IMR-90 (cell line): ENCODE results near the gene RAB1A. TPM values are rescaled to one million over a fixed set of nuclear protein-coding genes. Genes with fewer than 3 reads are reported as not detected.

ENCODE experiments used
- ATAC-seq: fragments of 200-7000 bp; cut with Tn5 transposase; 2 replicates; pipeline ENCODE4 v1.9.1; 2020; ENCODE audit warnings: low read depth, mild to moderate bottlenecking, moderate library complexity
- BruUV-seq: library from RNA; stranded (reverse); fragments of 400-500 nt; replicated peaks from 2 replicates; lab custom pipeline; 2021; lab: Mats Ljungman, UMichigan
- CTCF ChIA-PET: fragments of 300-600 bp; formaldehyde crosslinking; extraction: SDS; loops from one replicate; lab custom pipeline; 2021; ENCODE audit warnings: antibody characterized with exemption; lab: Yijun Ruan, JAX
- POLR2A ChIA-PET: fragments of 300-600 bp; sonication (Branson Sonifier 250); formaldehyde crosslinking; loops from one replicate; lab custom pipeline; 2022; ENCODE audit warnings: antibody characterized with exemption; ENCODE audit not compliant: unreplicated experiment; lab: Charles Lee
- DNase-seq: peaks from one replicate; pipeline ENCODE4 v3.0.0; 2013
- H2AFZ ChIP-seq: replicated peaks from 2 replicates; pipeline ENCODE3; 2013; ENCODE audit warnings: low read length, mild to moderate bottlenecking; ENCODE audit not compliant: poor library complexity
- H2AK5ac ChIP-seq: 2 replicates; pipeline ENCODE4 v1.6.1; 2013; ENCODE audit warnings: low read depth, low read length, inconsistent platforms
- H2AK9ac ChIP-seq: replicated peaks from 2 replicates; pipeline ENCODE3; 2013; ENCODE audit warnings: mild to moderate bottlenecking, low read depth, low read length, moderate library complexity; ENCODE audit not compliant: poor library complexity
- H2BK120ac ChIP-seq: 2 replicates; pipeline ENCODE4 v1.6.1; 2013; ENCODE audit warnings: low read depth, low read length, inconsistent platforms
- H2BK15ac ChIP-seq: 3 replicates; pipeline ENCODE4 v1.6.1; 2013; ENCODE audit warnings: low read depth, low read length, inconsistent platforms
- H2BK20ac ChIP-seq: 2 replicates; pipeline ENCODE4 v1.6.1; 2013; ENCODE audit warnings: low read depth, mild to moderate bottlenecking, inconsistent platforms, low read length, moderate library complexity
- H2BK5ac ChIP-seq: 2 replicates; pipeline ENCODE4 v1.6.1; 2013; ENCODE audit warnings: mild to moderate bottlenecking, low read depth, low read length, inconsistent platforms; ENCODE audit not compliant: poor library complexity, severe bottlenecking
- H3K14ac ChIP-seq: replicated peaks from 2 replicates; pipeline ENCODE4 v1.6.1; 2013; ENCODE audit warnings: low read depth, low read length, inconsistent platforms
- H3K18ac ChIP-seq: 2 replicates; pipeline ENCODE4 v1.6.1; 2013; ENCODE audit warnings: low read depth, low read length, control low read depth
- H3K23ac ChIP-seq: 2 replicates; pipeline ENCODE4 v1.6.1; 2013; ENCODE audit warnings: low read depth, low read length, inconsistent platforms
- H3K27ac ChIP-seq: 2 replicates; pipeline ENCODE4 v1.5.1; 2013; ENCODE audit warnings: mild to moderate bottlenecking, control low read depth, low read length; ENCODE audit not compliant: insufficient read depth
- H3K27me3 ChIP-seq: 2 replicates; pipeline ENCODE4 v1.6.1; 2013; ENCODE audit warnings: low read length; ENCODE audit not compliant: control insufficient read depth, insufficient read depth
- H3K36me3 ChIP-seq: 2 replicates; pipeline ENCODE4 v1.6.1; 2013; ENCODE audit warnings: low read length, mixed read lengths; ENCODE audit not compliant: control insufficient read depth, insufficient read depth
- H3K4ac ChIP-seq: 2 replicates; pipeline ENCODE4 v1.6.1; 2013; ENCODE audit warnings: low read depth, low read length, inconsistent platforms
- H3K4me1 ChIP-seq: 2 replicates; pipeline ENCODE4 v1.6.1; 2013; ENCODE audit warnings: low read length, mixed read lengths; ENCODE audit not compliant: control insufficient read depth, insufficient read depth
- H3K4me2 ChIP-seq: 2 replicates; pipeline ENCODE4 v1.6.1; 2013; ENCODE audit warnings: low read depth, mild to moderate bottlenecking, control low read depth, low read length, moderate library complexity
- H3K4me3 ChIP-seq: 2 replicates; pipeline ENCODE4 v1.5.1; 2013; ENCODE audit warnings: low read depth, mild to moderate bottlenecking, control low read depth, low read length, moderate library complexity; ENCODE audit not compliant: insufficient read depth
- H3K56ac ChIP-seq: 2 replicates; pipeline ENCODE4 v1.6.1; 2013; ENCODE audit warnings: low read length, inconsistent platforms; ENCODE audit not compliant: insufficient read depth; ENCODE audit errors: extremely low read depth
- H3K79me1 ChIP-seq, 2 experiments: 2 replicates each; pipeline ENCODE4 v1.6.1; 2013; ENCODE audit warnings: low read length in 2 of 2, inconsistent platforms in 1 of 2, low read depth in 1 of 2
- H3K9ac ChIP-seq: 2 replicates; pipeline ENCODE4 v1.6.1; 2013; ENCODE audit warnings: low read depth, low read length, control low read depth
- H3K9me1 ChIP-seq: 2 replicates; pipeline ENCODE4 v1.6.1; 2013; ENCODE audit warnings: low read length, inconsistent platforms; ENCODE audit not compliant: insufficient read depth
- H3K9me3 ChIP-seq: 2 replicates; pipeline ENCODE4 v1.6.1; 2013; ENCODE audit warnings: low read length; ENCODE audit not compliant: control insufficient read depth, insufficient read depth
- H4K20me1 ChIP-seq: 2 replicates; pipeline ENCODE4 v1.6.1; 2013; ENCODE audit warnings: low read length, inconsistent platforms; ENCODE audit not compliant: insufficient read depth
- H4K5ac ChIP-seq: 2 replicates; pipeline ENCODE4 v1.6.1; 2013; ENCODE audit warnings: mild to moderate bottlenecking, low read depth, low read length, control low read depth
- H4K8ac ChIP-seq, 2 experiments: 2 replicates each; pipeline ENCODE4 v1.6.1; 2013; ENCODE audit warnings: low read depth in 2 of 2, low read length in 2 of 2, control low read depth in 1 of 2, inconsistent platforms in 1 of 2
- H4K91ac ChIP-seq: 2 replicates; pipeline ENCODE4 v1.6.1; 2013; ENCODE audit warnings: low read depth, low read length, inconsistent platforms; ENCODE audit not compliant: insufficient read depth
- CHD1 ChIP-seq: IDR thresholded peaks from 2 replicates; pipeline ENCODE4 v1.6.1; 2012; ENCODE audit warnings: low read depth, low read length, improper control_type of control experiment
- CTCF ChIP-seq: conservative IDR thresholded peaks from 2 replicates; pipeline ENCODE4 v1.5.1; 2012; ENCODE audit warnings: mild to moderate bottlenecking, low read depth, low read length, improper control_type of control experiment
- ELK1 ChIP-seq: fragments of 150-350 bp; IDR thresholded peaks from 2 replicates; pipeline ENCODE4 v1.6.1; 2016; ENCODE audit warnings: low read depth, mild to moderate bottlenecking, low read length, moderate library complexity, borderline replicate concordance
- MAFK ChIP-seq: IDR thresholded peaks from 2 replicates; pipeline ENCODE4 v1.6.1; 2012; ENCODE audit warnings: low read depth, low read length, improper control_type of control experiment
- NFE2L2 ChIP-seq: fragments of 150-350 bp; IDR thresholded peaks from 2 replicates; pipeline ENCODE4 v1.6.1; 2016; ENCODE audit warnings: low read depth, mild to moderate bottlenecking, low read length
- POLR2A ChIP-seq: IDR thresholded peaks from 2 replicates; pipeline ENCODE4 v1.6.1; 2012; ENCODE audit warnings: mild to moderate bottlenecking, low read depth, low read length
- RAD21 ChIP-seq: IDR thresholded peaks from 2 replicates; pipeline ENCODE4 v1.6.1; 2012; ENCODE audit warnings: low read length, improper control_type of control experiment
- RCOR1 ChIP-seq: IDR thresholded peaks from 2 replicates; pipeline ENCODE4 v1.6.1; 2012; ENCODE audit warnings: mild to moderate bottlenecking, low read length, improper control_type of control experiment; ENCODE audit not compliant: insufficient replicate concordance
- dilution Hi-C: fragments of 300-500 bp; cut with HindIII; formaldehyde crosslinking; loops from one replicate; pipeline ENCODE4 v1.14.3; 2018; ENCODE audit warnings: low sequenced_read_pairs; ENCODE audit not compliant: unreplicated experiment
- in situ Hi-C: fragments of 300-500 bp; cut with MboI; formaldehyde crosslinking; loops from 3 replicates; pipeline ENCODE4 v1.14.3; 2019; ENCODE audit warnings: low sequenced_read_pairs, inconsistent platforms, mixed read lengths
- intact Hi-C: fragments of 100-400 bp; cut with micrococcal nuclease; formaldehyde crosslinking; loops from 2 replicates; pipeline ENCODE4 v1.10.0; 2022
- polyA plus RNA-seq, 3 experiments: library from polyadenylated mRNA; depleted of rRNA; stranded (reverse); fragments of >200 nt; gene quantifications; 2 replicates each; pipeline ENCODE4 v1.2.3, GENCODE V29; 2012; ENCODE audit warnings: low replicate concordance in 1 of 3
- total RNA-seq: library from RNA; depleted of rRNA; stranded (reverse); fragments of >200 nt; gene quantifications from 2 replicates; pipeline ENCODE4 v1.2.3, GENCODE V29; 2012
- TF ChIP-seq, protein P1 (sequence below): fragments of 150-350 bp; IDR thresholded peaks from 2 replicates; pipeline ENCODE4 v1.6.1; 2017; ENCODE audit warnings: mild to moderate bottlenecking, antibody characterized with exemption, low read length, low read depth

The RAB1A gene
- total and polyA plus RNA-seq, 2 of the 4 experiments (the other 2 are of a cell fraction), result 114 to 169 TPM

DNA sequence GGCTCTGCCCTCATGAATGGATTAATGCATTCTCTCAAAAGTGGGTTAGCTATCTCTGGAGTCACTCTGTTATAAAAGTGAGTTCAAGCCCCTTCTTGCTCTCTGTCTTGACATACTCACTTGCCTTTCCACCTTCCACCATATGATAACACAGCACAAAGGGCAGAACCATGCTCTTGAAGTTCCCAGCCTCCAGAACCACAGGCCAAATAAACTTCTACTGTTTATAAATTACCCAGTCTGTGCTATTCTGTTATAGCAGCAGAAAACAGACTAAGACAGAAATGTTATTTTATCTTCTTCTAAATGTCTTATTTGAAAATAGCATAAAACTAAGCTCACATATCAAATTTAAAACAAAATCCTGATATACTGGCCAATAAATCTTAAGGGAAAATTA is 15.0 kb downstream of the RAB1A start:
- Histone ChIP-seq H3K18ac (no peak overlapping the region), H2BK20ac (no peak overlapping the region), H3K4me3 (no peak overlapping the region), H2AFZ (no peak overlapping the region), H4K91ac (no peak overlapping the region), H3K36me3 (peaks cover 2% of the 10 kb centered on the region; the same call in 1 of the 2 replicates), H3K9me3 (no peaks in the 10 kb centered on the region), H3K27me3 (no peaks in the 10 kb centered on the region), H3K4me1 (peaks cover 4% of the 10 kb centered on the region), H2BK120ac (no peak overlapping the region), H2BK5ac (no peak overlapping the region), H3K4ac (no peak overlapping the region), H3K56ac (no peak overlapping the region), H3K23ac (no peak overlapping the region), H2AK9ac (no peak overlapping the region), H2BK15ac (no peak overlapping the region), H3K9me1 (peaks cover 16% of the 10 kb centered on the region), H3K14ac (no peak overlapping the region), H3K9ac (no peak overlapping the region), H3K79me1 (peaks cover 2 to 53% of the 10 kb centered on the region in 2 experiments; a peak in 3 of 4 replicates), H3K4me2 (no peak overlapping the region), H4K8ac (no peak overlapping the region), H2AK5ac (no peak overlapping the region), H3K27ac (no peak overlapping the region), H4K5ac (no peak overlapping the region), H4K20me1 (peaks cover 99% of the 10 kb centered on the region)
- ATAC-seq (no peak), DNase-seq (no peak)
- intact Hi-C loops (no loop called here), in situ Hi-C loops (no loop called here), dilution Hi-C loops (no loop called here)
- TF ChIP-seq ELK1 (no peak), CHD1 (no peak), RCOR1 (no peak), NFE2L2 (no peak), CTCF (no peak), POLR2A (no peak), MAFK (no peak), RAD21 (no peak)
- TF ChIP-seq, protein P1, sequence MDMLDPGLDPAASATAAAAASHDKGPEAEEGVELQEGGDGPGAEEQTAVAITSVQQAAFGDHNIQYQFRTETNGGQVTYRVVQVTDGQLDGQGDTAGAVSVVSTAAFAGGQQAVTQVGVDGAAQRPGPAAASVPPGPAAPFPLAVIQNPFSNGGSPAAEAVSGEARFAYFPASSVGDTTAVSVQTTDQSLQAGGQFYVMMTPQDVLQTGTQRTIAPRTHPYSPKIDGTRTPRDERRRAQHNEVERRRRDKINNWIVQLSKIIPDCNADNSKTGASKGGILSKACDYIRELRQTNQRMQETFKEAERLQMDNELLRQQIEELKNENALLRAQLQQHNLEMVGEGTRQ, result no peak
- CTCF ChIA-PET, result no interaction called here
- POLR2A ChIA-PET, result no interaction called here
- no TSS peak for BruUV-seq
